NCI-H1092 treated with DMSO at 0.1 percent for 48 hours (cell line): Measurements from ENCODE around the gene CIC.
"Not testable (repeated sequence)": the region's sequence is repeated elsewhere in the genome, so short reads cannot be mapped to it uniquely, and the experiment has no call there.

Source experiments
- DNase-seq: peaks from one replicate; lab custom pipeline; 2025; lab: John Stamatoyannopoulos, UW

Gene CIC

DNA sequence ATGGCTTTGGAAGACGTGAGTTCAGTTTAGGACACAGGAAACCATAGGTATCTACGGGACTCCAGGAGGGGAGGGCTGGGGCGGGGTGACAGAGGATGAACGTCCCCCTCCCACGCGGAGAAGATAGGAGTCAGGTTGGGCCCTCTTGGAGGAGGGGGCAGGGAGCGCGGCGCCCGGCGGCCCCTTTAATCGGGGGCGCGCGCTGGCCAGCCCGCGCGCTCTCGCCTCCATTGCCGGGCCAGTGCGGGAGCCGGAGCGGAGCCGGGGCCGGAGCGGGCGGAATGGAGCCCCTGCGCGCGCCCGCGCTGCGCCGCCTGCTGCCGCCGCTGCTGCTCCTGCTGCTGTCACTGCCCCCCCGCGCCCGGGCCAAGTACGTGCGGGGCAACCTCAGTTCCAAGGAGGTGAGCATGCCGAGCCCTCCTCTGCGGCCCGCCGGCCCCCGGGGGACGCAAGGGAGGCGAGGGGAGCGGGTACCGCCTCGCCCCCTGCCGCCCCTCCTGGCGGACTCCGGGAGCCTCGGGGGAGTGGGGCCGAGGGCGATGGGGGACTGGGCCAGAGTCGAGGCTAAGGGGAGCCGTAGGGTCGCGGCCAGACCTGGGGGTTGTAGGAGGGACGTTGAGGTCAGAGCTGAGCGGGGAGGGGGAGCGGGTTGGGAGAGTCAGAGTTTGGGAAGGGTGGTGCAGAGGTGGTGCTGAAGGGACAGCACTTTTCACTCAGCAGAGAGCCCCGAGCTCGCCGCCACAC is 44.2 kb downstream of the CIC start, which contains the start of gene TMEM145:
TSS of gene TMEM145 (plus strand) at position 214 of the 744 bp plus-strand sequence. CDS start at position 282, 68 bp downstream.
- peak; percentile 45 for DNase-seq

DNA sequence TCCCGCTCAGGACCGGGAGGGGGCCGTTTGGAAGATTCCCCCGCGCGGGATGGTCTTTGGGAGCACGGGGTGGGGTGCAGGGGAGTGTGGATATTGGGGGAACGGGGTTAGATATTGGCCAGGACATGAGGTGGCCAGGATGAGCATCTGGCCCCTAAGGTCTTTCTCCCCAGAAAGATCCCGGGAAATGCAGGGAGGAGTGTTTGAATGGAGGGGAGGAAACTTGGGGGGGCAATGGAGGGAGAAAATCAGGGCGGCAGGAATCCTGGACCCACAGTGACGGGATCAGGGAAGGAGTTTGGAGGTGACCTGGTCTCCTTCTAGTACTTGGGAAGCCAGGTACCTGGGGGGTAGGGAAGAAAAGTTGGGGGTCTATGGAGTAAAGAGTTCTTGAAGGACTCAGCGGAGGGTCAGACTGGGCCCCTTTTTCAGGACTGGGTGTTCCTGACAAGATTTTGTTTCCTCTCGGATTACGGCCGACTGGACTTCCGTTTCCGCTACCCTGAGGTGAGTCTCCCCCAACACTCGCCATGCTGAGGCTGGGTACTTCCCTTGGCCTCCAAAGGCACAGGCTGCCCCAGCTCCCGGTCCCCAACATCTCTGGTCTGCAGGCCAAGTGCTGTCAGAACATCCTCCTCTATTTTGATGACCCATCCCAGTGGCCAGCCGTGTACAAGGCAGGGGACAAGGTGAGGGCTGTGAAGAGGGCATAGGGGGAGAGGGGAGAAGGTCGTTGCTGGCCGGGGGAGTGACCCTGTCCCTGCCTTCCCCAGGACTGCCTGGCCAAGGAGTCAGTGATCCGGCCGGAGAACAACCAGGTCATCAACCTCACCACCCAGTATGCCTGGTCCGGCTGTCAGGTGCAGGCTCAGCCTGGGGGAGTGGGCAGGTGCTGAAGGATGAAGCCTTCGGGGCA is 45.0 kb downstream of the CIC start:
- DNase-seq: no peak

DNA sequence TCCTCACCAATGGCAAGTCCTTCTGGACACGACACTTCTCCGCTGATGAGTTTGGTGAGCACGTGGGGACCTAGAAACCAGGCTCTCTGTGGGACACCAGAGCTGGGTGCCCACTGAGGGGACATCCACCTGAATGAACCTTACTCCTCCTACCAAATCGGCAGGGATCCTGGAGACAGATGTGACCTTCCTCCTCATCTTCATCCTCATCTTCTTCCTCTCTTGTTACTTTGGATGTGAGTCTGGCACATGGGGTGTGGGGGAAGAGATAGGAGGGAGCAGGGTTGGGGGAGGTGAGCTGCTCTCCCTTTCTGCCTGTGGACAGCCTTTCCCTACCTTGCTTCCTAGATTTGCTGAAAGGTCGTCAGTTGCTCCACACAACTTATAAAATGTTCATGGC is 46.0 kb downstream of the CIC start:
- no peak for DNase-seq

DNA sequence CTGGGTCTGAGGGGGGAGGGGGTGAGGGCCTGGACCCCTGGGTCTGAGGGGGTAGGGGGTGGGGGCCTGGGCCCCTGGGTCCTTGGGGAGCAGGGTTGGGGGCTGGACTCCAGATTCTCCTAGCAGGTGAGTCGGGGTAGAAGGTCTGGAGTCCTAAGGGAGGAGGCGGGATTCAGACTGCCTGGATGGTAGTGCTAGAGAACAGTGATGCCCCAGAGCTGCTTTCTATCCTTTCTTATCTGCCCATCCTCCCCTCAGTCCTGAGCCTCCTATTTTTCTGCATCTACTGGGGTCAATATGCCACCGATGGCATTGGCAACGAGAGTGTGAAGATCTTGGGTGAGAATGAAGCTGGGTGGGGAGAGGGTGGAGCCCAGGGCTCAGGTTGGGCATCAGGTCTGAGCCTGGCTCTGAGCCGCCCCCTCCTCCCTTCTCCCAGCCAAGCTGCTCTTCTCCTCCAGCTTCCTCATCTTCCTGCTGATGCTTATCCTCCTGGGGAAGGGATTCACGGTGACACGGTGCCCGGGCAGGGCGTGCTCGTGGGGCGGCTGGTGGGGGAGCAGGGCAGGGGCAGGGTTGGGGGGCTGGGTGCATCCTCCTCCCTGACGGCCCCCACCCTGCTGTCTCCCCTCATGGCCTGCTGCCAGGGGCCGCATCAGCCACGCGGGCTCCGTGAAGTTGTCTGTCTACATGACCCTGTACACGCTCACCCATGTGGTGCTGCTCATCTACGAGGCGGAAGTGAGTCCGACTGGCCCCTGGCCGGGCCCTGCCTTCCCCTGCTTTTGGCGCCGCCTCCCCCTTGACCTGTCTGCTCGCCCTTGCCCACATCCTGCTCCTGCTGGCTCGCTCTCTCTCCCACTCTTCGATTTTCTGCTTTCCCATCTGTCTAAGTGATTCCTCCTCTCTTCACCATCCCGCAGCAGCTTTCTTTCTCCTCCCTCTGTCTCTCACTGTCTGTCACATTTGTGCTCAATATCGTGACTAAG is 47.5 kb downstream of the CIC start:
- no peak for DNase-seq

DNA sequence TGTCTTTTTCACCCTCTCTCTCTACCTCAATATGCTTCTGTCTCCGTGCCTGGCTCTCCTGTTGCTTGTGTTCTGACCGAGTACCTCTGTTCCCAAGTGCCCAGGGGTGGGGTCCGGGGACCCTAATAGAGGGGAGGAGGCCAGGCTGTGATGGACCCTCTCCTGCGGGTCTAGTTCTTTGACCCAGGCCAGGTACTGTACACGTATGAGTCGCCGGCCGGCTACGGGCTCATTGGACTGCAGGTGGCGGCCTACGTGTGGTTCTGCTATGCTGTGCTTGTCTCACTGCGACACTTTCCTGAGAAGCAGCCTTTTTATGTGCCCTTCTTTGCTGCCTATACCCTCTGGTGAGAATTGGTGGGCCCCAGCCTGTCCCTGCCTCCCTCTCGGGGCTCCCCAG is 48.5 kb downstream of the CIC start:
- no peak for DNase-seq

DNA sequence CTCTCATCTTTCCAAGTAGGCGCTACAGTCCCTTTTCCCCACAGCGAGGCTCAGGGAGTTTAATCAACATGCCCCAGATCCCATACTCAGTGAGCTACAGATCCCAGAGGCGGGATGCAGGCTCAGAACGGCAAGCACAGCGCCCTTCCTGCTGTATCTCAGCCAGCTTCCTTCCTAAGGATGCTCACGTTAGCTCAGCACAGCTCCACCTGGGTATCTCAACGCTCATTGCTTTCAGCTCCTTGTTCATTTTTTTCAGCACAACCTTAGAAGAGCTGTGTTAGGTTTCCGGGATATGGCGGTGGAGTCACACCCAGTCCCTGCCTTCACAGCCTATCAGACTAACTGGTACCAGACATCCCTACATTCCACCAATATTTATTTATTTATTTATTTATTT is 53.3 kb downstream of the CIC start:
- DNase-seq: no peak

DNA sequence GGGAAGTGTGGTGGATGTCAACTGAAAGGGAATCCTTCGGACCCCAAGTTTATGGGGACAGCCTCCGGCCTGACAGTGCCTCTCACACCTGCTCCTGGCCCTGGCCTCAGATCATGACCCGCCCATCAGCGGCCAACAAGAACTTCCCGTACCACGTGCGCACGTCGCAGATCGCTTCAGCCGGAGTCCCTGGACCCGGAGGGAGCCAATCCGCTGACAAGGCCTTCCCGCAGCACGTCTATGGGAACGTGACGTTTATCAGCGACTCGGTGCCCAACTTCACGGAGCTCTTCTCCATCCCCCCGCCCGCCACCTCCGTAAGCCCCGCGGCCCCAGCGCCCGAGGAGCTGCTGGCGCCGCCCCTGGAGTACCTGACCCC is 54.4 kb downstream of the CIC start:
- no peak for DNase-seq

DNA sequence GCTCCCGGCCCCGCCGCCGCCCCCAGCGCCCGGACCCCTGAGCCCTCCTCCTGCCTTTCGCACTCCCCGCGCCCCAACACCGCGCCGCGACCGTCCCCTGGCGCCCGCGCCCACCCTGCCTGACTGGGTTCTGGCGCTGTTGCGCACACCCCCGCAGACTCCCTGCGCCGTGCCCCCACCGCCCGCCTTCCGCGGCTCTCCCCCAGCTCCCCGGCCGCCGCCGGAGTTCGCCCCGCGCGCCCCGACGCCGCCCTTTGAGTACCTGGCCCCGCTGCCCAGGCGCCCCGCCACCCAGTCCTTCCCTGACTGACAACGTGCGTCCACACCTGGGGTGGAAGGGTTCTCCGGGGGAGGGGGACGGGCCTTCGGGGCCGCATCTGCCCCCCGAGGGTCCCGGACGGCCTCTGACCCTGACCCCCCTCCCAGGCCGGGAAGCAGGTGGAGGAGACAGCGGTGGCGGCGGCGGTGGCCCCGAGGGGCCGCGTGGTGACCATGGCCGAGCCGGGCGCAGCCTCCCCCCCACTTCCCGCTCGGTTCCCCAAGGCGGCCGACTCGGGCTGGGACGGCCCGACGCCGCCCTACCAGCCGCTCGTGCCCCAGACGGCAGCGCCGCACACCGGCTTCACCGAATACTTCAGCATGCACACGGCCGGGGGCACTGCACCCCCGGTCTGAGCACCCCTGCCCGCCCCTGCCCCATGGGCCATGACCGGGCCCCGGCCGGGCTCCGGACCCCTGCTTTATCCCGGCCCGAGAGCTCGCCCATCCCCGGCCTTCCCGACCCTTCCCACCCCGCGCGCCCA is 55.0 kb downstream of the CIC start:
- DNase-seq: no peak

DNA sequence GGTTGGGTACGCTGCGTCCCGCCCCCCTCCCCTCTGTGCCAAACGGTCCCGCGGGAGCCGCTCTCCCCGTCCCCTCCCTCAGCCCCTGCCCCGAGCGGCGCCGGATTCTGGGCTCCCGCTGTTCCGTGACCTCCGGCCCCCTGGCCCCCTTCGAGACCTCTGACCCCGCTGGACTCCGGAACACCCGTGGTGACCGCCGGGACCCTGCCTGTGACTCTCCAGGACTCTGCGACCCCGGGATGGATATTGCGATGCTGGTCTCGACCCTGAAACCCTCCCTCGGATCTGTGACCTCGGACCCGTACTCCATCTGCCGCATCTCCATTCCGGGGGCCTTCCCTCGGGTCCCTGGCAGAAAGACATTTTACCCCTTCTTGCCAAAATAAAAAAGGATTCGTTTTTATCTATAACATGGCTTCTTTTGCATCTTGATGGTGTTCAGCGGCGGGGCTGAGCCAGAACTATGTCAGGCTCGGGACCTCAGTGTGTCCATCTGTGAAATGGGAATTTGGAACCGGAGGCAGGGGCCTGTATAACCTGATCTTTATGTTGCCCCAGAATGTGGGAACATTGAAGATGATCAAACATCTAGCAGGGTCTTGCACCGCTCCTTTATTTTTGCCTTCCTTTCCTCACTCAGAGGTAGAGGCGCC is 55.7 kb downstream of the CIC start:
- DNase-seq: no peak

DNA sequence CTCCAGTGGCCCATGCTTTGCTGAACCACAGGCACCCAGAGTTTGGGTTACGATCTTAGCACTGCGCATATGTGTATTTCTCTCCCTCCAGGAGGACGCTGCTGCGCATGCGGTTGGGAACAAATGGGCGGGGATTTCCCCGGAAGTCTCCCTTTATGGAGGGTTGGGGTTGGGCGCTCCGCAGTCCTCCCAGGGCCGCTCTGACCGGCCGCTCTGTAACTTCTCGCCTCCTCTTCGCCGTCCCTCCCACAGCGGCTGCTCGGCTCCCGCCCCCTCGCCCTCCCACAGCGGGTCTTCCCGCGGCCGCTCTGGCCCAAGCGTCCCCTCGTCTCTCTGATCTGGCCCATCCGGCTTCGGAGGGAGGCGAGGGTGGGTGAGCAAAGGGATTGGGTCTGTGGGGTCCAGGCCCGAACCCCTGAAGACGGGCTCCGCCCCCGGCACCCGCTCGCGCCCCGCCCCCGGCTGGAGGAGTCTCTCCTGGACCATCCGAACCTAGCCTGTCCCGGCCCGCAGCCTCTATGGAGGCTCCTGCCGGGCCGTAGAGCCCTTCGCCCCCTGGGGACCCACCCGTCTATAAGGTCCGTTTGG is 56.4 kb downstream of the CIC start, which contains the start of gene MEGF8:
TSS of gene MEGF8 (plus strand) at position 328 of the 588 bp plus-strand sequence. CDS start 609 bp downstream, outside the sequence.
- peak; percentile 98 for DNase-seq

DNA sequence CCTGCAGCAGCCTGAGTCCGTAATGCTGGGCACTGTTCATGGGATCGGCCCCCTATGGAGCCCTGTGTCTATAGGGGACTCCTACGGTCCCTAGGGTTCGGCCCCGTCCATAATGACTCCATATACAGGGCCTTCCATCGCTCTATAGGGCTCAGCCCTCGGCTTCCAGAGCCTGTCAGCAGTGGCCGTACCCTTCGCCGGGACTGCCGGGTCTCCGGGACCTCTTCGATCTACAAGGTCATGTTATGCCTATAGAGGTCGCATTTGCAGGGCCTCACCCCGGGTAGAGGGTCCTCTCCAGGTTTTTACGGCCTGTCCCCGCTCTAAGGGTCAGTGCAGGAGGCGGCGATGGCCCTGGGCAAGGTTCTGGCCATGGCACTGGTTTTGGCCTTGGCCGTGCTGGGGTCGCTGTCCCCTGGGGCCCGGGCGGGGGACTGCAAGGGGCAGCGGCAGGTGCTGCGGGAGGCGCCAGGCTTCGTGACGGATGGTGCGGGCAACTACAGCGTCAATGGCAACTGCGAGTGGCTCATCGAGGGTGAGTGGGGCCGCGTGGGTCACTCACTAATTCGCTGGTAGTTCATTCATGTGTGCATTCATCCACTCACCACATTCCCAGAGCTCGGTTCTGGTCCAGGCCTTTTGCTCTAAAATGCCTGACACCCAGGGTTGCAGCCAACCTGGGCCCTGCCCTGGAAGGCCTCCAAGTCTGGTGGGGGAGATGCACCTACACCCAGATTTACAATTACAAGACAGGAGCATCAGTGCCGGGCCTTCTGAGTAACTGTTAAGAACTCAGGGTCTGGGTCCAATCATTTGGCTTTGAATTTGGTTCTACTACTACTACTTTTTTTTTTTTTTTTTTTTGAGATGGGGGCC is 57.1 kb downstream of the CIC start:
- no peak for DNase-seq

DNA sequence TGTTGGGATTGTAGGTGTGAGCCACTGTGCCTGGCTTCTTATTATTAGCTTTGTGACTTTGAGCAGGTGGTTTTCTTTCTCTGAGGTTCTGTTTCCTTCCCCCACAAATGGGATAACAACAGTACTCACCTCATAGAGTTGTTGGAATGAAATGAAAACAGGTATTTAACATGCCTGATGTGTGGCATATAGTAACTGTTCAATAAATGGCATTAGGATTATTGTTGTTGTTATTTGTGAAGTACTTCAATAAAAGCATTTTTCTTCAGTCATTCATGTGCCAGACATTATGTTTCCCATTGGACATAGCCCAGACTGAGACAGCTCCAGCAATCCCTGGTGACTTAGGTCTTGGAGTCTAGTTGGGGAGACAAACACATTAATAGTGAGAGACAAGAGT is 57.9 kb downstream of the CIC start:
- no peak for DNase-seq

DNA sequence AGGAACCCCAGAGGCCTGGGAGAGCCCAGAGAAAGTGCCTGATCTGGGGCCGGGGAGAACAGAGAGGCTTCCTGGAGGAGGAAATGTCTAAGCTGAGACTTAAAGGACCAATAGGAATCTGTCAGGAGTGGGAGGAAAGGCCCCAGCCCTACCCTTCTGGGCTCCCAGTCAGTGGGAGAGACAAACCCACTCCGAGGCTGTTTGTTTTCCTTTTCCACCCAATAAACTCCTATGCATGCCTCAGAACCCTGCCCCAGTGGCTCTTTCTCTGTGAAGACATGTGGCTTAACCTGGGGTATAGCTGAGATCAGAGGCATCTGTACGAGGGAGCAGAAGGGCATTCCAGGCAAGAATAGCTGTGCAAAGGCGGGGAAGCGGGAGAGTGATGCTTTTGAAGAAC is 58.3 kb downstream of the CIC start:
- no peak for DNase-seq

DNA sequence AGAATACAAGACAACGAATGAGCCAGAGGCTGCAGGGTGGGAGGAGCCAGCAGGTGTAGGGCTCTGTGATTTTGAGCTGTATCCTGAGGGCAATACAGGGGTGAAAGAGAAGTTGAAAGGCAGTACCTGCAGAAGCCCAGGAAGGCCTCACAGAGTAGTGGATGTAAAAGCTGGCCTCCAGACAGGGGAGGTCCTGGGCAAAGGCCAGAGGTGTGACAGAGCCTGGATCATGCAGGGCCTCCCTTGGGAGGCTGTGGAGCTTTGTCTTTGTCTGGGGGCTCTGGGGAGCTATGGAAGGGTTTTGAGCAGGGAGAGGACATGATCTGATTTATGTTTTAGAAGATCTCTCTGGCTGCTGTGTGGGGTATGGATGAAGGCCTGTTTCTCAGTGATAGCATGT is 59.1 kb downstream of the CIC start:
- DNase-seq: no peak

DNA sequence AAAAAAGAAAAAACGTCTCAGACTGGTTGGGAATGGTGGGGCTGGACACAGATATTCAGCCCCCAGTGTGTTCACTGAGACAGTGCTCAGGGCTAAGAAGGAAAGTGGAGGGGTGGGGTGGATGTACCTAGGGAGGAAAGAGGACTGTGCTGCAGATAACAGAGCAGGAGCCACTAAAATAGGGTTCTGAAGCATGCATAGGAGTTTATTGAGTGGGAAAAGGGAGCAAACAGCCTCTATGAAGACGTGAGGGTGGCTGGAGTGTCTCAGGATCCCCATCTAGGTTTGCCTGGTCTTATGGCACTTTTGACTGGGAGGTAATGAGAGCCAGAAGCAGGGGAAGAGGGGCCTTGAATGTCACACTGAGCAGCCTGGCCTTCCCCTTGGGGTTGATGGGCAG is 59.8 kb downstream of the CIC start:
- no peak for DNase-seq

DNA sequence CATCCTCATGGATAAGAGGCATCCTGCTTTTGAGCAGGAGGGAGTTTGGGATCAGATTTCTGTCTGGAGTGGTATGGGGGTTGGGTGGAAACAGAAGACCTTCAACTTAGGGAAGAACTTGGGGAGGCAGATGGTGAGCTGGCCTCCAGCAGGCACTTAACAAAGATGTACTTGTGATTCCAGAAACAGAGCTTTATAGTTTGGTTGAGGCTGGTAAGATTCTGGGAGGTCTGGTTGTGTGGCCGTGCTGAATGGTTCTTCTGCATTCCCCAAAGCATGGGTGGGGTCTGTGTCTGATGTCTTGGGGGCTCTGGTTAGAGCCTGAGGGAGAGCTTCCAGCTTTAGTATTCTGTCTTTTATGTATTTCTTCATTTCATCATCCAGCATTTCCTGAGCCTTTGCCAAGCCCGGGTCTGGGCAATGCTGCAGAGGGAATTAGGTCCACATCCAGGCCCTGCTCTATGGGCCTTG is 61.2 kb downstream of the CIC start:
- DNase-seq: no peak

DNA sequence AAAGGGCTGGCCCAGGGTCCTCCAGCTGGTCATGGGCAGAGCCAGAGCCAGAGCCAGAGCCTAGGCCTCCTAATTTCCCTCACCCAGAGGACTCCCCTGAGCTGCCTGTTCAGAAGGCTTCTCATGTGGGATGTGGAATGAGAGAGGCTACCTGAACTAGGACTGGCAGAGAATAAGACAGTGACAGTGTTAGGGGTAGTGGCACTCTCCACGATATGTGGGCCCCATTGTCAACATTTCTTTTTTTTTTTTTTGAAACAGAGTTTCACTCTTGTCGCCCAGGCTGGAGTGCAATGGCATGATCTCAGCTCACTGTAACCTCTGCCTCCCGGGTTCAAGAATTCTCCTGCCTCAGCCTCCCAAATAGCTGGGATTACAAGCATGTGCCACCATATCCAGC is 62.3 kb downstream of the CIC start:
- DNase-seq: not testable (repeated sequence)

DNA sequence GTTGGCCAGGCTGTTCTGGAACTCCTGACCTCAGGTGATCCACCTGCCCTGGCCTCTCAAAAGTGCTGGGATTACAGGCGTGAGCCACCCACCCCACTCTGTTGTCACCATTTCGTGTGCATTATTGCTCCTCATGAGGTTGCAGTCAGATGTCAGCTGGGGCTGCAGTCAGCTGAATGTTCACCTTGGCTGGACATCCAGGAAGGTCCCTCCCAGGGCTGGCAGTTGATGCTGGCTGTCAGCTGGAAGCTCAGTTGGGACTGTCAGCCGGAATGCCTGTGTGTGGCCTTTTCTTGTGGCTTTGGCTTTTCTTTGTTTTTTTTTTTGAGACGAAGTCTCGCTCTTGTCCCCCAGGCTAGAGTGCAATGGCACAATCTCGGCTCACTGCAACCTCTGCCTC is 63.0 kb downstream of the CIC start:
- no peak for DNase-seq

DNA sequence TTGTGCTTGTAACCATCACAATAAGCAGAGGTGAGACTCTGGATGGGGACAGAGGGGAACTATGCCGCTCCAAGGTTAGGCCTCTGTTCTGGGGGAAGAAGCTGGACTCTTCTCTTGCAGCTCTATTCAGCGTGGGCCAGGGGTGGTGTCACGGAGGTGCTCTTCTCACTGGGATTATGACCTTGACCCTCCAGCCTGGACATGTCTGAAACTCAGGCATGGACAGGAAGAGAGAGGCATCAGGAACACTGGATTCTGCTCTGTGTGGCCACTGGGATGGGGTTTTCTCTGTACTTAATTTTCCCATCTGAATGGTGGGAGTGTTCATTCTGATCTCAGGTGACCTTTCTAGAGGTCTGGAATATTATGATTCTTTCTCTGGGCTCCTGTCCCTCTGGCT is 64.0 kb downstream of the CIC start:
- no peak for DNase-seq
